ENCODE results near the gene OTOP2. TPM values are rescaled to one million over a fixed set of nuclear protein-coding genes. Genes with fewer than 3 reads are reported as not detected.

The OTOP2 gene
- total and polyA plus RNA-seq, 9 of the 15 experiments (the other 6 are each of a cell fraction or from before 2014, with no cell fraction given) = 0.04 to 0.36 (median 0.14) TPM; not detected in 1

DNA sequence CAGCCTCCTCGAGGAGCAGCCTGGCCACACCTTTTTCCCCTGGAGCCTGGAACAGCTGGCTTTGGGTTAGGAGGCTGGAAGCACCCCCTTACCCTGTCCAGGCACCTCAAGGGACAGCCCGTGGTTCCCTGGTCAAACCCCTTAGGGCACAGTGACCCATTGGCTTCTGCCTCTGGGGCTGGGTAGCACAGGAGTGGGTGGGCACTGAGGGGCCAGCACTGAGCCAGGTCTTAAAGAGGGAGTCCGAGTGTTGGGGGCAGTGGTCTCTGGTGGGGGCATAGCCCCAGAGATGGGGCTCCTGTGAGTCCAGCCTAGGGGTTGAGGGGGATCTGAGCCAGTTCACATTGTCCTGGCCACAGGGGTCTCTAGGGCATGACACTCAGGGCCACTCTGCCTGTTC lies 27.0 kb downstream of the OTOP2 start:
- H3K27me3 ChIP-seq (ENCODE audit: control insufficient read depth in 2 of 2, insufficient read depth in 2 of 2, low read length in 2 of 2) = peaks cover 14 to 50% of the 10 kb centered on the region in 2 experiments; a peak in 4 of 5 replicates
- BruUV-seq (replicated peaks) = no TSS peak
- no peaks in the 10 kb centered on the region for H3K79me2 ChIP-seq (ENCODE audit: control insufficient read depth, insufficient read depth, low read length)
- DNase-seq (ENCODE audit: extremely low read depth in 1 of 4, low spot score in 3 of 4) (no peak), FAIRE-seq (no peak), ATAC-seq (no peak)
- no peak overlapping the region for H3K4me3 ChIP-seq
- WGBS (ENCODE audit: insufficient coverage, low coverage, missing lambda C conversion rate) = 0% methylated on average over 3 of the region's 3 CpGs
- in situ Hi-C loops (cut with MboI) (no loop called here), intact Hi-C loops (cut with micrococcal nuclease) (no loop called here)
- no peak overlapping the region for H3K27ac ChIP-seq (ENCODE audit: extremely low read depth, low read depth, low read length)
- TF ChIP-seq EGR1 (conservative IDR thresholded peaks at IDR 0.05) = no peak
- TF ChIP-seq ZNF586 (CRISPR knock-in tag; conservative IDR thresholded peaks at IDR 0.05) = no peak
- TF ChIP-seq ZNF3 (CRISPR knock-in tag; IDR thresholded peaks at IDR 0.05) = no peak
- no peak for TF ChIP-seq HNRNPH1 (optimal IDR thresholded peaks at IDR 0.05; ENCODE audit: low read depth, low read length)
- TF ChIP-seq ZNF347 (CRISPR knock-in tag; IDR thresholded peaks at IDR 0.05; ENCODE audit: low read depth) = no peak
- no peak for TF ChIP-seq RUNX1 (IDR thresholded peaks at IDR 0.05; ENCODE audit: low read depth)
- no peak for TF ChIP-seq RFX7 (CRISPR knock-in tag; IDR thresholded peaks at IDR 0.05)
- no peak for TF ChIP-seq NCOR1 (IDR thresholded peaks at IDR 0.05)
- no peak for TF ChIP-seq CTCF (IDR thresholded peaks at IDR 0.05 in 2 of 3, conservative IDR thresholded peaks at IDR 0.05 in 1 of 3; ENCODE audit: insufficient read depth in 2 of 3, low read depth in 1 of 3, low read length in 3 of 3)
- TF ChIP-seq MTA1 (IDR thresholded peaks at IDR 0.05; ENCODE audit: borderline replicate concordance) = no peak
- no peak for TF ChIP-seq ZEB2 (IDR thresholded peaks at IDR 0.05)
- ChIA-PET CTCF (ENCODE audit: low intra/inter-chr PET ratio) (no interaction called here), POLR2A (interaction anchor here (0.6 to 1.4 kb wide), 5 partner anchors 10 to 204 kb away, joined by 3 to 6 read pairs (median 3); partner anchors contain the start of gene JPT1)
- no peak overlapping the region for H3K9ac ChIP-seq (ENCODE audit: insufficient read depth in 1 of 2, low read depth in 2 of 2, low read length in 2 of 2)
- no peak overlapping the region for H3K4me2 ChIP-seq (ENCODE audit: insufficient read depth, low read length)
- no peaks in the 10 kb centered on the region for H3K9me1 ChIP-seq (ENCODE audit: control insufficient read depth, insufficient read depth, low read length)
- H2AFZ ChIP-seq (ENCODE audit: low read depth, low read length) = no peak overlapping the region
- H3K9me3 ChIP-seq (replicated peaks; ENCODE audit: control insufficient read depth, insufficient read depth, low read depth, low read length) = no peaks in the 10 kb centered on the region
- H4K20me1 ChIP-seq (replicated peaks; ENCODE audit: control insufficient read depth, insufficient read depth, low read length) = no peaks in the 10 kb centered on the region
- no peaks in the 10 kb centered on the region for H3K36me3 ChIP-seq (ENCODE audit: control insufficient read depth, insufficient read depth, low read length)
- H3K4me1 ChIP-seq (replicated peaks in 1 of 2; ENCODE audit: control insufficient read depth in 2 of 2, insufficient read depth in 2 of 2, low read length in 2 of 2) = peaks cover 0 to 37% of the 10 kb centered on the region in 2 experiments; a peak in 3 of 5 replicates
